PFSK-1 (cell line): ENCODE data around the gene APH1B.

ENCODE experiments used
- POLR2AphosphoS5 ChIP-seq: IDR thresholded peaks from 2 replicates; pipeline ENCODE4 v1.6.1; 2012; ENCODE audit warnings: low read depth, mild to moderate bottlenecking, control low read depth, low read length, moderate library complexity
- SIN3A ChIP-seq: IDR thresholded peaks from 2 replicates; pipeline ENCODE4 v1.6.1; 2012; ENCODE audit warnings: mild to moderate bottlenecking, low read length, moderate library complexity, borderline replicate concordance; ENCODE audit not compliant: insufficient read depth
- TAF1 ChIP-seq: IDR thresholded peaks from 2 replicates; pipeline ENCODE4 v1.6.1; 2012; ENCODE audit warnings: low read length, control low read depth, borderline replicate concordance; ENCODE audit not compliant: insufficient read depth
- TF ChIP-seq, protein P1 (sequence below), 2 experiments: IDR thresholded peaks; 2 replicates each; pipeline versions ENCODE4 v1.6.1 to v1.8.0; 2011 to 2012; ENCODE audit warnings: low read depth in 2 of 2, low read length in 2 of 2, control low read depth in 1 of 2, inconsistent platforms in 1 of 2, mild to moderate bottlenecking in 1 of 2, moderate library complexity in 1 of 2; ENCODE audit not compliant: insufficient read depth in 1 of 2

DNA sequence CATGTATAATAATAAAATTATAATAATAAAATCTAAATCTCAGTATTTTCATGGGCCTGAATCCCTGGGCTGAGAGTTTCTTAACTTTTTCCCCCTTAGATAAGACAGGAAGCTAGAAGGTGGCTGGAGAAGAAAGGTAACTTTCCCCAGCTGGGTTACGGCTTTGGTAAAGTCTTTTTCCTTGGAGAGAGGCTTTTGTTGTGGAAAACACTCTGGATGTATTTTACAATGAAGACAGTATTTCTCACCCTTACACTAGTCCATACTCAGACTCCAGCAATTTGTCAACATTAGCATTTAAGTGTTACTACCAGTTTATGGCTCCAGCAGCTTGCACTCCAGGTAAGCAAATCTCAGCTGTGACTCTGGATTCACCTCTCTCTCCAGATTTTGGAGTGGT, 34.9 kb downstream of the APH1B start:
- TF ChIP-seq, protein P1, sequence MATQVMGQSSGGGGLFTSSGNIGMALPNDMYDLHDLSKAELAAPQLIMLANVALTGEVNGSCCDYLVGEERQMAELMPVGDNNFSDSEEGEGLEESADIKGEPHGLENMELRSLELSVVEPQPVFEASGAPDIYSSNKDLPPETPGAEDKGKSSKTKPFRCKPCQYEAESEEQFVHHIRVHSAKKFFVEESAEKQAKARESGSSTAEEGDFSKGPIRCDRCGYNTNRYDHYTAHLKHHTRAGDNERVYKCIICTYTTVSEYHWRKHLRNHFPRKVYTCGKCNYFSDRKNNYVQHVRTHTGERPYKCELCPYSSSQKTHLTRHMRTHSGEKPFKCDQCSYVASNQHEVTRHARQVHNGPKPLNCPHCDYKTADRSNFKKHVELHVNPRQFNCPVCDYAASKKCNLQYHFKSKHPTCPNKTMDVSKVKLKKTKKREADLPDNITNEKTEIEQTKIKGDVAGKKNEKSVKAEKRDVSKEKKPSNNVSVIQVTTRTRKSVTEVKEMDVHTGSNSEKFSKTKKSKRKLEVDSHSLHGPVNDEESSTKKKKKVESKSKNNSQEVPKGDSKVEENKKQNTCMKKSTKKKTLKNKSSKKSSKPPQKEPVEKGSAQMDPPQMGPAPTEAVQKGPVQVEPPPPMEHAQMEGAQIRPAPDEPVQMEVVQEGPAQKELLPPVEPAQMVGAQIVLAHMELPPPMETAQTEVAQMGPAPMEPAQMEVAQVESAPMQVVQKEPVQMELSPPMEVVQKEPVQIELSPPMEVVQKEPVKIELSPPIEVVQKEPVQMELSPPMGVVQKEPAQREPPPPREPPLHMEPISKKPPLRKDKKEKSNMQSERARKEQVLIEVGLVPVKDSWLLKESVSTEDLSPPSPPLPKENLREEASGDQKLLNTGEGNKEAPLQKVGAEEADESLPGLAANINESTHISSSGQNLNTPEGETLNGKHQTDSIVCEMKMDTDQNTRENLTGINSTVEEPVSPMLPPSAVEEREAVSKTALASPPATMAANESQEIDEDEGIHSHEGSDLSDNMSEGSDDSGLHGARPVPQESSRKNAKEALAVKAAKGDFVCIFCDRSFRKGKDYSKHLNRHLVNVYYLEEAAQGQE (IDR thresholded peaks at IDR 0.05; ENCODE audit: insufficient read depth in 1 of 2, low read depth in 2 of 2, low read length in 2 of 2) = no peak
- TF ChIP-seq TAF1 = no peak
- no peak for TF ChIP-seq POLR2AphosphoS5
- TF ChIP-seq SIN3A = no peak
